Endodermal cell (in vitro differentiated cells): Measurements from ENCODE around the gene CAPN10. TPM values are rescaled to one million over a fixed set of nuclear protein-coding genes. Genes with fewer than 3 reads are reported as not detected.

ENCODE experiments used
- DNase-seq: peaks from one replicate; pipeline ENCODE4 v3.0.0-alpha.2; 2017
- H3K27ac ChIP-seq: 2 replicates; pipeline ENCODE4 v1.5.1; 2013; ENCODE audit warnings: mild to moderate bottlenecking, low read depth, low read length, moderate library complexity
- H3K27me3 ChIP-seq: 2 replicates; pipeline ENCODE4 v1.6.1; 2013; ENCODE audit warnings: mild to moderate bottlenecking, low read length, moderate library complexity; ENCODE audit not compliant: insufficient read depth, control insufficient read depth, poor library complexity, severe bottlenecking
- H3K36me3 ChIP-seq: 2 replicates; pipeline ENCODE4 v1.7.0; 2013; ENCODE audit warnings: mild to moderate bottlenecking, low read length, moderate library complexity; ENCODE audit not compliant: control insufficient read depth, insufficient read depth
- H3K4me1 ChIP-seq: one replicate; pipeline ENCODE4 v1.7.0; 2013; ENCODE audit warnings: low read length; ENCODE audit not compliant: control insufficient read depth, insufficient read depth
- H3K4me3 ChIP-seq: 2 replicates; pipeline ENCODE4 v1.5.1; 2013; ENCODE audit warnings: mild to moderate bottlenecking, low read length, moderate library complexity
- H3K9ac ChIP-seq: 2 replicates; pipeline ENCODE4 v1.6.1; 2013; ENCODE audit warnings: mild to moderate bottlenecking, low read length, moderate library complexity; ENCODE audit not compliant: poor library complexity, severe bottlenecking; ENCODE audit errors: extremely low read depth
- H3K9me3 ChIP-seq: 2 replicates; pipeline ENCODE4 v1.6.1; 2013; ENCODE audit warnings: mild to moderate bottlenecking, low read length, moderate library complexity; ENCODE audit not compliant: control insufficient read depth
- H3K27ac Mint-ChIP-seq: 2 replicates; pipeline ENCODE4 v1.8.0; 2020; ENCODE audit warnings: mixed read lengths
- H3K27me3 Mint-ChIP-seq: 2 replicates; pipeline ENCODE4 v1.8.0; 2021; ENCODE audit warnings: mild to moderate bottlenecking, mixed read lengths; ENCODE audit not compliant: insufficient read depth
- H3K36me3 Mint-ChIP-seq: 2 replicates; pipeline ENCODE4 v1.8.0; 2020; ENCODE audit warnings: low read depth, mixed read lengths
- H3K4me1 Mint-ChIP-seq: 2 replicates; pipeline ENCODE4 v1.8.0; 2020; ENCODE audit warnings: mixed read lengths
- H3K4me3 Mint-ChIP-seq: 2 replicates; pipeline ENCODE4 v1.8.0; 2020; ENCODE audit warnings: mild to moderate bottlenecking, moderate library complexity, mixed read lengths
- H3K9me3 Mint-ChIP-seq: 2 replicates; pipeline ENCODE4 v1.8.0; 2020; ENCODE audit warnings: mild to moderate bottlenecking, mixed read lengths
- CTCF ChIP-seq: fragments of 200-600 bp; sonication (generic); conservative IDR thresholded peaks from 2 replicates; pipeline ENCODE4 v1.5.0; 2021; ENCODE audit warnings: antibody characterized with exemption, mild to moderate bottlenecking
- WGBS, 2 experiments: methylation state at CpG; one replicate each; pipeline versions ENCODE4 v1.1.5 to v1.1.7; 2013; ENCODE audit warnings: missing lambda C conversion rate in 2 of 2, mixed read lengths in 1 of 2; ENCODE audit not compliant: insufficient coverage in 1 of 2, insufficient read length in 1 of 2; 5-methylcytosine and 5-hydroxymethylcytosine counted together
- total RNA-seq, 2 donors: library from RNA; stranded (reverse); fragmentation: NEBNext Ultra II Directional in 1 of 2; extraction: Animal tissue kit (Norgen Biotek cat#: 25700) in 1 of 2; gene quantifications; 2 replicates in 1 of 2; 3 replicates in 1 of 2; pipeline ENCODE4 v1.2.1, GENCODE V29; 2021

Gene CAPN10
- total RNA-seq, 2 donors from 2014 or later, result 58.9 to 61.9 TPM

DNA sequence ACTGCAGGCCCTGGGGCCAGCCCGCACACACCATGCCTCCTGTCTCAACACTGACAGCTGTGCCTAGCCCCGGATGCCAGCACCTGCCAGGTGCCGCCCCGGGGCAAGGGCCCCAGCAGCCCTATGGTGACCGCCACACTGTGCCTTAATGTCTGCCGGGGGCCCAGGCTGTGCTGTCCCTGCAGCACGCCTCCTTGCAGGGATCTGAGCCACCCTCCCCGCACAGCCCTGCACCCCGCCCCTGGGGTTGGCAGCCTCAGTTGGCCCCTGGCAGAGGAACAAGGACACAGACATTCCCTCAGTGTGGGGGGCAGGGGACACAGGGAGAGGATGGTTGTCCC lies 8.5 kb upstream of the CAPN10 start:
- H3K4me1 Mint-ChIP-seq, result peaks cover 6% of the 10 kb centered on the region
- no peaks in the 10 kb centered on the region for H3K27me3 ChIP-seq
- no peak overlapping the region for H3K27ac ChIP-seq
- H3K9ac ChIP-seq, result no peak overlapping the region
- TF ChIP-seq CTCF, result no peak
- DNase-seq, result no peak
- H3K9me3 Mint-ChIP-seq, result no peaks in the 10 kb centered on the region
- H3K4me3 Mint-ChIP-seq, result no peak overlapping the region
- H3K27ac Mint-ChIP-seq, result no peak overlapping the region
- 87 to 96% methylated on average over 4 to 9 of the region's 9 CpGs for WGBS, 2 experiments
- H3K36me3 ChIP-seq, result peaks cover 1% of the 10 kb centered on the region
- no peak overlapping the region for H3K4me3 ChIP-seq
- no peaks in the 10 kb centered on the region for H3K27me3 Mint-ChIP-seq
- H3K4me1 ChIP-seq, result no peaks in the 10 kb centered on the region
- no peaks in the 10 kb centered on the region for H3K9me3 ChIP-seq
- peaks cover 6% of the 10 kb centered on the region for H3K36me3 Mint-ChIP-seq

GRCh38 chr2:240578488-240578887 lies 8.0 kb upstream of the CAPN10 start:
- no peak for TF ChIP-seq CTCF
- H3K9me3 ChIP-seq, result no peaks in the 10 kb centered on the region
- no peak overlapping the region for H3K4me3 Mint-ChIP-seq
- H3K36me3 ChIP-seq, result peaks cover 5% of the 10 kb centered on the region
- H3K9me3 Mint-ChIP-seq, result no peaks in the 10 kb centered on the region
- no peak overlapping the region for H3K4me3 ChIP-seq
- DNase-seq, result no peak
- no peak overlapping the region for H3K9ac ChIP-seq
- peaks cover 6% of the 10 kb centered on the region for H3K36me3 Mint-ChIP-seq
- peaks cover 6% of the 10 kb centered on the region for H3K4me1 Mint-ChIP-seq
- H3K27ac Mint-ChIP-seq, result no peak overlapping the region
- H3K27me3 Mint-ChIP-seq, result no peaks in the 10 kb centered on the region
- no peaks in the 10 kb centered on the region for H3K4me1 ChIP-seq
- H3K27ac ChIP-seq, result no peak overlapping the region
- WGBS, 2 experiments, result 92 to 95% methylated on average over 6 to 8 of the region's 8 CpGs
- no peaks in the 10 kb centered on the region for H3K27me3 ChIP-seq

DNA sequence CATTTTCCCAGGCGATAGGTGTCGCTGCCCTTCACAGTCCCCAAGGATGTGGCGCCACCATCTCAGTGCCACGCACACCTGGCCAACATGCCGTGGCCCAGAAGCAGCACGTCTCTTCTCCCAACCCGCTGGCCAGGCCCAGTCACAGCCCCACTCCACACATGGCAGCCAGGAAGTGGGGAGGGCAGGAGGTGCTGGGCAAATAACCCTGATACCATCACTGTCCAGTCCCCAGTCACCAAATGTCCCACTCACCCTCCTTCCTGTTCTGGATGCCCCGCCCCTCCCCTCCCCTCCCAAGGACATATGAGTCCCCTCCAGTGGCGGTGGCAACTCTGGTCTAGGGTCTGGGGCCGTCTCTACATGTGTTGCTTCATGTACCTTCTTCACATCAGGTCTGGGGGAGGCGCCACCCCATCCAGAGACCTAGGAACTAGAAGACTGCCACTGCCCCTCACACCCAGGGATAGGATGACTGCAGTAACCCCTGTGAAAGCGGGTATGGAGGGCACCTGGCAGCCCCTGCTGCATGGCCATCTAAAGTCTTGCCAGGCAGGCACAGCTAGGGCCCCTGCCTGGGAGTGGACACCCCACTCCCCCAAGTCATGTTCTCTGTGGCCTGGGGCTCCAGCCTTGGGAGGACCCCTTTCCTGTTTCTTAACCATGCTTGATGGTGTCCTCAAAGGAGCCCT lies 7.3 kb upstream of the CAPN10 start:
- H3K27me3 Mint-ChIP-seq, result no peaks in the 10 kb centered on the region
- no peak for TF ChIP-seq CTCF

More for the DNA sequence above, 7.3 kb upstream of the CAPN10 start:
- no peaks in the 10 kb centered on the region for H3K27me3 ChIP-seq
- H3K9ac ChIP-seq, result no peak overlapping the region
- no peaks in the 10 kb centered on the region for H3K4me1 ChIP-seq
- peaks cover 6% of the 10 kb centered on the region for H3K4me1 Mint-ChIP-seq
- H3K27ac Mint-ChIP-seq, result peak overlapping the region; percentile 73
- no peak overlapping the region for H3K27ac ChIP-seq
- no peaks in the 10 kb centered on the region for H3K9me3 ChIP-seq
- H3K4me3 ChIP-seq, result no peak overlapping the region
- H3K36me3 ChIP-seq, result peaks cover 8% of the 10 kb centered on the region
- 91 to 96% methylated on average over 5 to 12 of the region's 12 CpGs for WGBS, 2 experiments
- no peak overlapping the region for H3K4me3 Mint-ChIP-seq
- H3K9me3 Mint-ChIP-seq, result no peaks in the 10 kb centered on the region
- peaks cover 6% of the 10 kb centered on the region for H3K36me3 Mint-ChIP-seq
- DNase-seq, result no peak
